ENCODE results near the gene TPGS1.

Gene TPGS1

GRCh38 chr19:566403-566802 is 59.1 kb downstream of the TPGS1 start:
- no peaks in the 10 kb centered on the region for H3K4me1 ChIP-seq (ENCODE audit: low read depth, poor library complexity, severe bottlenecking)
- H3K27me3 ChIP-seq (ENCODE audit: insufficient read depth, low read depth), result no peaks in the 10 kb centered on the region
- H3K36me3 ChIP-seq (ENCODE audit: insufficient read depth), result no peaks in the 10 kb centered on the region
- no peaks in the 10 kb centered on the region for H3K79me2 ChIP-seq (ENCODE audit: insufficient read depth, low read depth)
- H3K4me3 ChIP-seq (IDR thresholded peaks at IDR 0.05; ENCODE audit: insufficient read depth, low read depth, low read length), result no peak overlapping the region
- no peak overlapping the region for H2AFZ ChIP-seq (ENCODE audit: low read depth)
- H3K27ac ChIP-seq, result no peak overlapping the region
- H3K4me2 ChIP-seq, result no peak overlapping the region
- TF ChIP-seq CTCF (conservative IDR thresholded peaks at IDR 0.05; ENCODE audit: low read depth, low read length), result no peak
- H4K20me1 ChIP-seq (ENCODE audit: insufficient read depth), result no peaks in the 10 kb centered on the region
- no peak overlapping the region for H3K9ac ChIP-seq

GRCh38 chr19:566844-567243 is 59.5 kb downstream of the TPGS1 start:
- Histone ChIP-seq H2AFZ (ENCODE audit: low read depth) (no peak overlapping the region), H3K4me3 (IDR thresholded peaks at IDR 0.05; ENCODE audit: insufficient read depth, low read depth, low read length) (no peak overlapping the region)

DNA sequence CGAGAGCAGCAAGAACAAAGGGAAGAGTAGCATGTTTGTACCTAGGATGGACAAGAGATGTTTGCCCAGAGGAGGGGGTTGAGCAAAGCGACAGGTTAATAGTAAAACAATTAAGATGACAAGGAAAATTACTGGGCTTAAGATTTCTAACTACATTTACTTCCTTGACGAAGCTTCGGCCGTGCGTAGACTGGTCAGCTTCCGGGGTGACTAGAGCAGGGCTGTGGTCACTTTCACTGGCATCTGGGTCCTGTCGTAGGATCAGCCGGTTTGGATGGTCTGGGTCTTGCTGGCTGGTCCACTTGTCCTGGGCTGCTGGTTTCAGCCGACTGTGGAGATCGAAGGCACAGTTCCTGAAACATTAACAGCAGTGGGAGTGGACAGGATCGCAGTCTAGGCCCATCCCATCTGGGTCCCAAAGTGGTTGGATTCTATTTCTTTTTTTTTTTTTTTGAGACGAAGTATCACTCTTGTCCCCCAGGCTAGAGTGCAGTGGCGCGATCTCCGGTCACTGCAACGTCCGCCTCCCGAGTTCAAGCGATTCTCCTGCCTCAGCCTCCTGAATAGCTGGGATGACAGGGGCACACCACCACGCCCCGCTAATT is 60.1 kb downstream of the TPGS1 start:
- Histone ChIP-seq H2AFZ (ENCODE audit: low read depth) (no peak overlapping the region), H3K27me3 (ENCODE audit: insufficient read depth, low read depth) (no peaks in the 10 kb centered on the region), H3K4me1 (ENCODE audit: low read depth, poor library complexity, severe bottlenecking) (no peaks in the 10 kb centered on the region), H4K20me1 (ENCODE audit: insufficient read depth) (no peaks in the 10 kb centered on the region), H3K36me3 (ENCODE audit: insufficient read depth) (no peaks in the 10 kb centered on the region), H3K4me3 (IDR thresholded peaks at IDR 0.05; ENCODE audit: insufficient read depth, low read depth, low read length) (no peak overlapping the region), H3K4me2 (no peak overlapping the region), H3K9ac (no peak overlapping the region), H3K79me2 (ENCODE audit: insufficient read depth, low read depth) (no peaks in the 10 kb centered on the region), H3K27ac (no peak overlapping the region)
- TF ChIP-seq CTCF (conservative IDR thresholded peaks at IDR 0.05; ENCODE audit: low read depth, low read length), result no peak

More at GRCh38 chr19:566844-567243, 59.5 kb downstream of the TPGS1 start:
- H3K4me1 ChIP-seq (ENCODE audit: low read depth, poor library complexity, severe bottlenecking), result no peaks in the 10 kb centered on the region
- H3K27ac ChIP-seq, result no peak overlapping the region
- H3K36me3 ChIP-seq (ENCODE audit: insufficient read depth), result no peaks in the 10 kb centered on the region
- no peak overlapping the region for H3K4me2 ChIP-seq
- no peak overlapping the region for H3K9ac ChIP-seq
- no peaks in the 10 kb centered on the region for H3K79me2 ChIP-seq (ENCODE audit: insufficient read depth, low read depth)
- no peaks in the 10 kb centered on the region for H4K20me1 ChIP-seq (ENCODE audit: insufficient read depth)
- no peak for TF ChIP-seq CTCF (conservative IDR thresholded peaks at IDR 0.05; ENCODE audit: low read depth, low read length)
- no peaks in the 10 kb centered on the region for H3K27me3 ChIP-seq (ENCODE audit: insufficient read depth, low read depth)

Measured in KMS-11 (cell line).